CD14-positive monocyte (primary cell): ENCODE results near the gene LY6G6D. TPM values are rescaled to one million over a fixed set of nuclear protein-coding genes. Genes with fewer than 3 reads are reported as not detected.
A peak's percentile ranks its signal among the peaks of the same experiment; 100 is the strongest.

Source experiments
- DNase-seq, 3 donors: peaks; one replicate each; pipeline ENCODE4 v3.0.0-alpha.2; 2011 to 2022
- H2AFZ ChIP-seq: 2 replicates; pipeline ENCODE4 v1.6.0; 2012; ENCODE audit warnings: mild to moderate bottlenecking, low read depth, low read length, inconsistent platforms; ENCODE audit not compliant: insufficient read depth, poor library complexity, severe bottlenecking
- H3K27ac ChIP-seq, 2 donors: 1 replicate in 1 of 2; 2 replicates in 1 of 2; pipeline ENCODE4 v1.5.1; 2012 to 2013; ENCODE audit warnings: low read length in 2 of 2, control low read depth in 1 of 2, inconsistent platforms in 1 of 2, low read depth in 1 of 2, mild to moderate bottlenecking in 1 of 2
- H3K27me3 ChIP-seq, 2 donors: one replicate each; pipeline versions ENCODE4 v1.6.0 to v1.6.1; 2011 to 2013; ENCODE audit warnings: low read length in 2 of 2; ENCODE audit not compliant: control insufficient read depth in 2 of 2, insufficient read depth in 2 of 2
- H3K36me3 ChIP-seq, 2 donors: replicated peaks in 1 of 2; 1 replicate in 1 of 2; 2 replicates in 1 of 2; pipeline versions ENCODE4 v1.5.1 to v1.6.1; 2012 to 2013; ENCODE audit warnings: low read length in 2 of 2, control low read depth in 1 of 2, inconsistent platforms in 1 of 2, mild to moderate bottlenecking in 1 of 2; ENCODE audit not compliant: insufficient read depth in 2 of 2, control insufficient read depth in 1 of 2
- H3K4me1 ChIP-seq, 2 donors: 1 replicate in 1 of 2; 2 replicates in 1 of 2; pipeline versions ENCODE4 v1.5.1 to v1.6.1; 2012 to 2013; ENCODE audit warnings: low read length in 2 of 2, control low read depth in 1 of 2, inconsistent platforms in 1 of 2, mild to moderate bottlenecking in 1 of 2, moderate library complexity in 1 of 2; ENCODE audit not compliant: insufficient read depth in 2 of 2, control insufficient read depth in 1 of 2
- H3K4me2 ChIP-seq: replicated peaks from 2 replicates; pipeline ENCODE3; 2012; ENCODE audit warnings: low read length, moderate library complexity, mild to moderate bottlenecking; ENCODE audit not compliant: poor library complexity, severe bottlenecking; ENCODE audit errors: extremely low read depth
- H3K4me3 ChIP-seq, 3 experiments: fragments of 200-600 bp in 1 of 3; sonication (generic) in 1 of 3; replicated peaks in 1 of 3; 1 replicate in 2 of 3; 2 replicates in 1 of 3; pipeline ENCODE4 v1.5.1; 2011 to 2013; ENCODE audit warnings: low read length in 3 of 3, mild to moderate bottlenecking in 3 of 3, control low read depth in 2 of 3, low read depth in 2 of 3, inconsistent platforms in 1 of 3, moderate library complexity in 1 of 3
- H3K79me2 ChIP-seq: 2 replicates; pipeline ENCODE4 v1.6.0; 2012; ENCODE audit warnings: mild to moderate bottlenecking, control low read depth, inconsistent platforms, low read length, moderate library complexity; ENCODE audit not compliant: insufficient read depth
- H3K9ac ChIP-seq: 2 replicates; pipeline ENCODE4 v1.6.0; 2017; ENCODE audit warnings: low read length, mild to moderate bottlenecking; ENCODE audit not compliant: insufficient read depth, poor library complexity, severe bottlenecking
- H3K9me3 ChIP-seq, 2 donors: replicated peaks in 1 of 2; 1 replicate in 1 of 2; 2 replicates in 1 of 2; pipeline versions ENCODE4 v1.5.1 to v1.6.1; 2012 to 2013; ENCODE audit warnings: low read length in 2 of 2, control low read depth in 1 of 2; ENCODE audit not compliant: control insufficient read depth in 1 of 2, insufficient read depth in 1 of 2
- H4K20me1 ChIP-seq: 2 replicates; pipeline ENCODE4 v1.6.0; 2012; ENCODE audit warnings: mild to moderate bottlenecking, low read length, control low read depth, moderate library complexity; ENCODE audit not compliant: insufficient read depth
- H3K27ac Mint-ChIP-seq, 7 donors: one replicate each; pipeline ENCODE4 v1.8.0; 2020; ENCODE audit warnings: mild to moderate bottlenecking in 7 of 7, mixed read lengths in 7 of 7, moderate library complexity in 6 of 7, inconsistent platforms in 2 of 7
- H3K27me3 Mint-ChIP-seq, 3 donors: one replicate each; pipeline ENCODE4 v1.8.0; 2021 to 2022; ENCODE audit warnings: low read depth in 3 of 3, mild to moderate bottlenecking in 3 of 3, mixed read lengths in 3 of 3, moderate library complexity in 3 of 3, inconsistent platforms in 1 of 3
- H3K36me3 Mint-ChIP-seq, 2 donors: one replicate each; pipeline ENCODE4 v1.8.0; 2020; ENCODE audit warnings: mixed read lengths in 2 of 2, inconsistent platforms in 1 of 2, mild to moderate bottlenecking in 1 of 2
- H3K4me1 Mint-ChIP-seq: one replicate; pipeline ENCODE4 v1.8.0; 2020; ENCODE audit warnings: mild to moderate bottlenecking, mixed read lengths
- H3K4me3 Mint-ChIP-seq, 2 donors: one replicate each; pipeline ENCODE4 v1.8.0; 2020; ENCODE audit warnings: mild to moderate bottlenecking in 2 of 2, mixed read lengths in 2 of 2, moderate library complexity in 1 of 2
- H3K9me3 Mint-ChIP-seq, 7 donors: one replicate each; pipeline ENCODE4 v1.8.0; 2020 to 2022; ENCODE audit warnings: mixed read lengths in 7 of 7, mild to moderate bottlenecking in 6 of 7, moderate library complexity in 6 of 7, inconsistent platforms in 2 of 7
- WGBS: methylation state at CpG from one replicate; pipeline ENCODE4 v1.1.5; 2013; ENCODE audit warnings: missing lambda C conversion rate; ENCODE audit not compliant: insufficient coverage; 5-methylcytosine and 5-hydroxymethylcytosine counted together
- intact Hi-C, 2 donors: fragments of 100-400 bp; cut with micrococcal nuclease; formaldehyde crosslinking; loops; one replicate each; pipeline versions ENCODE4 v1.15.0 to v1.15.1; 2023
- polyA plus RNA-seq, 3 donors: library from polyadenylated mRNA; depleted of rRNA in 1 of 3; unstranded in 2 of 3; stranded (reverse) in 1 of 3; fragments of 300-500 nt in 2 of 3; fragments of >200 nt in 1 of 3; fragmentation: Illumina TruSeq in 2 of 3; gene quantifications; 1 replicate in 2 of 3; 2 replicates in 1 of 3; pipeline ENCODE4 v1.2.3, GENCODE V29; 2012 to 2021
- TF ChIP-seq, protein P1 (sequence below): fragments of 200-600 bp; IDR thresholded peaks from one replicate; pipeline ENCODE4 v1.8.0; 2022; ENCODE audit warnings: antibody characterized with exemption, mild to moderate bottlenecking

LY6G6D gene
- polyA plus RNA-seq, 3 donors, result not detected

DNA sequence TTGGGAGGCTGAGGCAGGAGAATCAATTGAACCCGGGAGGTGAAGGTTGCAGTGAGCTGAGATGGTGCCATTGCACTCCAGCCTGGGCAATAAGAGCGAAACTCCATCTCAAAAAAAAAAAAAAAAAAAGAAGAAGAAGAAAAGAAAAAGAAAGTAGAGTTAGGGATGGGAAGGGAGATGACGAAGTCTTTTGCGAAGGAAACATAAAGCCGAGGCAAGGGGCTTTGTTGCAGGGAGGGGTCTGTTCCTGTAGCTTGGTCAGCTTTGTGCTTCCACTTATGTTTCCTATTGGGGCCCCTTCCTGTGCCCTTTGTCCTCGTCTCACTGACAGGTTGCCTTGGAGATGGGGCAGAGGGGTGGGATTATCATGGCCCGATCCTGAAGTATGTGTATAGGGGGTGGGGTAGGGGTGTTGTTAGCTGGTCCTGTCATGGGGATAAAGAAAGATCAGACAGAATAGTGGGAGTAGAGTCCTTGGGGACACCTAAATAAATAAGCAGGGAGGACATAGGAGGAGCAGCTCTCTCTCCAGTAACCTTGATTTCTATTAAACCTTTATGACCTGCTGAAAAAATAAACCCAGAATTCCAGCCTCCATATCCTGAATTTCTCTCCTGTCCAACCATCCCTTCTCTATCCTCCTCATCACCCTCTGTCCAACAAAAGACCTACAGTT, 22.3 kb downstream of the LY6G6D start:
- 0% methylated on average over 6 of the region's 7 CpGs for WGBS
- peak overlapping the region; percentile 94 for H3K4me2 ChIP-seq
- H3K27ac ChIP-seq, result peak overlapping the region; percentile 91 to 99
- H4K20me1 ChIP-seq, result peaks cover 24% of the 10 kb centered on the region
- peak overlapping the region; percentile 16 for H2AFZ ChIP-seq
- DNase-seq, result peak; percentile 34 to 57 (median 42)
- H3K36me3 ChIP-seq, result peaks cover 18 to 21% of the 10 kb centered on the region in 2 donors
- Mint-ChIP-seq H3K27me3 (peaks cover 0 to 5% (median 2%) of the 10 kb centered on the region in 3 donors), H3K9me3 (peaks cover 0 to 2% (median 0%) of the 10 kb centered on the region in 7 donors), H3K4me1 (peaks cover 63% of the 10 kb centered on the region), H3K36me3 (peaks cover 24% of the 10 kb centered on the region in 2 donors), H3K27ac (peak overlapping the region; percentile 95 to 100 (median 99)), H3K4me3 (peak overlapping the region; percentile 99 to 100)
- TF ChIP-seq, protein P1, sequence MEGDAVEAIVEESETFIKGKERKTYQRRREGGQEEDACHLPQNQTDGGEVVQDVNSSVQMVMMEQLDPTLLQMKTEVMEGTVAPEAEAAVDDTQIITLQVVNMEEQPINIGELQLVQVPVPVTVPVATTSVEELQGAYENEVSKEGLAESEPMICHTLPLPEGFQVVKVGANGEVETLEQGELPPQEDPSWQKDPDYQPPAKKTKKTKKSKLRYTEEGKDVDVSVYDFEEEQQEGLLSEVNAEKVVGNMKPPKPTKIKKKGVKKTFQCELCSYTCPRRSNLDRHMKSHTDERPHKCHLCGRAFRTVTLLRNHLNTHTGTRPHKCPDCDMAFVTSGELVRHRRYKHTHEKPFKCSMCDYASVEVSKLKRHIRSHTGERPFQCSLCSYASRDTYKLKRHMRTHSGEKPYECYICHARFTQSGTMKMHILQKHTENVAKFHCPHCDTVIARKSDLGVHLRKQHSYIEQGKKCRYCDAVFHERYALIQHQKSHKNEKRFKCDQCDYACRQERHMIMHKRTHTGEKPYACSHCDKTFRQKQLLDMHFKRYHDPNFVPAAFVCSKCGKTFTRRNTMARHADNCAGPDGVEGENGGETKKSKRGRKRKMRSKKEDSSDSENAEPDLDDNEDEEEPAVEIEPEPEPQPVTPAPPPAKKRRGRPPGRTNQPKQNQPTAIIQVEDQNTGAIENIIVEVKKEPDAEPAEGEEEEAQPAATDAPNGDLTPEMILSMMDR, result no peak
- no peaks in the 10 kb centered on the region for H3K9me3 ChIP-seq
- intact Hi-C loops, result loop anchor here in 1 of 2 donors (5.0 to 10.0 kb wide), 3 partner anchors 57 to 193 kb away; partner anchors contain the start of genes ATP6V1G2, CSNK2B, DDX39B and LY6G5B
- peaks cover 62 to 75% of the 10 kb centered on the region in 2 donors for H3K4me1 ChIP-seq
- H3K9ac ChIP-seq, result peak overlapping the region; percentile 89
- H3K4me3 ChIP-seq, result peak overlapping the region; percentile 74 to 100 (median 96)
- no peaks in the 10 kb centered on the region for H3K27me3 ChIP-seq
- H3K79me2 ChIP-seq, result peaks cover 68% of the 10 kb centered on the region

DNA sequence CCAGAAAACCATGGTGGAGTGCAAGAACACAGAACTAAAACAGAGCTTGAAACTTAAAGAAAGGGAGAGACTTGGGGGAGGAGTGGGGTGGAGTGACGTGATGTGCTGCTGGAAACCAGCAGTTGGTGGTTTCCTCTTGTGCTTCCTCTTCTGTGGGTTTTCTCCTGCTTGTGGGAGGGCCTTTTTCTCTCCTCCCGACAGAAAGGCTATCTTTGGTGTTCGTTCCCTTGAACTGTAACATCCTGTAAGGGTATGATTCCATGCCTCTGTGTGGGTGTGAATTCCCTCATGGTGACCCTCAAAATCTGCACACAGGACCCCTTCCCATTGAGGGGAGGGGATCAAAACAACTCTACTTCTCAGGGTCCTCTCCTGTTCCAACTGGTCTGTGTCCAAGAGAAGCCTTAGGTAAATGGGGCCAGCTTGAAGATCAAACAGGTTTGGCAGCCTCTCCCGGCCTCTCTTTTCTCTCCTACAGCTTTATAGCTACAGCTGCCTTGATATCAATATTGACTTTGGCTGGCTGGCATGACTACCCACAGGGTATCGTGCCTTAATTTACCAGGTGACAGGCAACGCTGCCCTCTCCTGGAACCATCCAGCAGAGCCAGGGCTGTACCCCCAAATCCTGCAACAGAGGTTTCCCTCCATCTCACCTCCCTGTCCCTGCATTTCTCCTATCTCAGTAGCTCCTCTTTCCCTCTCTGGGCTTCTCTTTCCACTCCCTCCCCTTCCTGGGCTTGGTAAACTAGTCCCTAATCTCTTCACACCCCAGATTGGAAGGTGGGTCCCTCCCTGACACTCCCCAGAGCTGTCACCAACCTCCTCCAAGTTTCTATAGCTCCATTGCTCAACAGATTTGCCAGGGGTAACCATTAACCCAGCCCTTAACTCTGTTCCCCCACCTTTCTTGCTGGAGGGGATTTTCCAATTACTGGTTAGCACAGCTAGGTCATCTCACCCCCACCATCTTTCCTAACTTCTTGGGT, 23.1 kb downstream of the LY6G6D start:
- peaks cover 17% of the 10 kb centered on the region for H4K20me1 ChIP-seq
- peak overlapping the region; percentile 91 to 99 for H3K27ac ChIP-seq
- peak overlapping the region; percentile 94 for H3K4me2 ChIP-seq
- peaks cover 10 to 20% of the 10 kb centered on the region in 2 donors for H3K36me3 ChIP-seq
- peaks cover 0 to 2% (median 0%) of the 10 kb centered on the region in 7 donors for H3K9me3 Mint-ChIP-seq
- peak overlapping the region; percentile 16 for H2AFZ ChIP-seq
- H3K4me3 ChIP-seq, result peak overlapping the region; percentile 1 to 100 (median 96)
- peaks cover 0 to 5% (median 2%) of the 10 kb centered on the region in 3 donors for H3K27me3 Mint-ChIP-seq
- H3K9ac ChIP-seq, result peak overlapping the region; percentile 89
- peaks cover 16 to 26% of the 10 kb centered on the region in 2 donors for H3K36me3 Mint-ChIP-seq
- peaks cover 57 to 67% of the 10 kb centered on the region in 2 donors for H3K4me1 ChIP-seq
- intact Hi-C loops, result loop anchor here in 1 of 2 donors (2.0 to 10.0 kb wide), 4 partner anchors 31 to 193 kb away; partner anchors contain the start of genes ATP6V1G2, CSNK2B, DDX39B and LY6G5B
- TF ChIP-seq, protein P1, result no peak
- peaks cover 60% of the 10 kb centered on the region for H3K4me1 Mint-ChIP-seq
- peaks cover 60% of the 10 kb centered on the region for H3K79me2 ChIP-seq
- H3K4me3 Mint-ChIP-seq, result peak overlapping the region; percentile 99 to 100
- peak overlapping the region; percentile 95 to 100 (median 99) for H3K27ac Mint-ChIP-seq
- no peaks in the 10 kb centered on the region for H3K9me3 ChIP-seq
- no peaks in the 10 kb centered on the region for H3K27me3 ChIP-seq
- WGBS, result 0% methylated on average over 4 of the region's 6 CpGs
- DNase-seq, result peak; percentile 88 to 94 (median 90)
